Measurements from ENCODE around the gene C1QTNF8.

DNA sequence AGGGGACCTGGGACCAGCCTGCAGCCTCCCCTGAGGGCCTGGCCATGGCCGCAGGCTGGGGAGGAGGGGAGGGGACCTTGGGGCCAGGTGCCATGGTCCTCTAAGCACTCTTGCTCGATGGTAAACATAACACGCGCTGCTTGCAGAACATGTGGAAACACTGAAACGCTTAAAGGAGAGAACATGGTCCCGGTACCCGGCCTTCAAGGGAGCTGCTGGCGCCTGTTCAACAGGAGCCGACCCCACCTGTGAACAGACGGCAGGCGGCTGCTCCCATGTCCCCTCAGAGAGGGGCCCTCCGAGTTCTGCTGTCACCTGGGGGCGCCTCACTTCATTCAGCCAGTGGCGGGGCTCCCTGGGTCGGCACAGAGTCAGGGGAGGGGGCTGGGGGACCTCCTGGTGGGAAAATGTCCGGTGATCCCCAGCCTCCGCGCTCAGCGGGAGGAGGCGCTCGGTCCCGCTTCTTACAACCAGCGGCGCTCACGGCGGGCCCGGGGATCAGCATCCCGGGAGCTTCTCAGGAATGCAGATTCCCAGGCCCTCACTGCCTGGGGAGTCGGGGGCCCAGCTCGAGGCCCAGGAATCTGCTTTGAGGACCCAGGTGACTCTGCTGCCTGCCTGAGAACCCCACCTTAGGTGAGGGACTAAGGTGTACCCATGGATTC is 24.4 kb downstream of the C1QTNF8 start:
- TF ChIP-seq, protein P1, sequence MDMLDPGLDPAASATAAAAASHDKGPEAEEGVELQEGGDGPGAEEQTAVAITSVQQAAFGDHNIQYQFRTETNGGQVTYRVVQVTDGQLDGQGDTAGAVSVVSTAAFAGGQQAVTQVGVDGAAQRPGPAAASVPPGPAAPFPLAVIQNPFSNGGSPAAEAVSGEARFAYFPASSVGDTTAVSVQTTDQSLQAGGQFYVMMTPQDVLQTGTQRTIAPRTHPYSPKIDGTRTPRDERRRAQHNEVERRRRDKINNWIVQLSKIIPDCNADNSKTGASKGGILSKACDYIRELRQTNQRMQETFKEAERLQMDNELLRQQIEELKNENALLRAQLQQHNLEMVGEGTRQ (IDR thresholded peaks at IDR 0.05): no peak
- no peak for TF ChIP-seq CTCF (IDR thresholded peaks at IDR 0.05)

Measured in A549 (cell line).